ENCODE data around the gene SIX5. TPM values are rescaled to one million over a fixed set of nuclear protein-coding genes. Genes with fewer than 3 reads are reported as not detected.

The SIX5 gene
- total RNA-seq (2022; extraction: Qiagen RNA extraction): 16.8 to 28.2 TPM (median 25.8 TPM) in 5 replicates

GRCh38 chr19:45768984-45769782 lies at the start of gene SIX5:
SIX5 (minus strand) TSS chr19:45769252; CDS start chr19:45768844, 408 bp downstream.

GRCh38 chr19:45814851-45815480 lies 45.9 kb upstream of the SIX5 start, which contains the start of gene RSPH6A:
RSPH6A (minus strand) TSS chr19:45815308; CDS start chr19:45815176, 132 bp downstream.

GRCh38 chr19:45792470-45793177 lies 23.6 kb upstream of the SIX5 start, which contains the start of gene DMWD:
DMWD (minus strand) TSS chr19:45792845; CDS start chr19:45792756, 89 bp downstream.

GRCh38 chr19:45782162-45782691 lies 13.2 kb upstream of the SIX5 start, which contains the start of gene DMPK:
DMPK (minus strand) TSS chr19:45782490; CDS start chr19:45782352, 138 bp downstream.

GRCh38 chr19:45733160-45733810 lies 35.8 kb downstream of the SIX5 start, which contains the start of gene MEIOSIN:
MEIOSIN (plus strand) TSS chr19:45733439; CDS start chr19:45735377, 1,938 bp downstream.

GRCh38 chr19:45730368-45731288 lies 38.4 kb downstream of the SIX5 start, which contains the start of gene FBXO46:
FBXO46 (minus strand) TSS chr19:45730896; CDS start chr19:45713495, 17,401 bp downstream.

Other genes with a start within 250 kb of the SIX5 start
- gene OPA3, start 184.4 kb downstream of the SIX5 start, total RNA-seq (2022; extraction: Qiagen RNA extraction): 11.8 to 20.0 TPM (median 17.5 TPM) in 5 replicates
- 0.19 to 0.79 TPM (median 0.39 TPM) in 5 replicates for gene GPR4, start 167.0 kb downstream of the SIX5 start, total RNA-seq (2022; extraction: Qiagen RNA extraction)
- 18.4 to 27.7 TPM (median 24.5 TPM) in 5 replicates for gene EML2, start 129.9 kb downstream of the SIX5 start, total RNA-seq (2022; extraction: Qiagen RNA extraction)
- gene GIPR, start 101.0 kb downstream of the SIX5 start, total RNA-seq (2022; extraction: Qiagen RNA extraction): 2.0 to 5.1 TPM (median 3.5 TPM) in 5 replicates
- gene SNRPD2, start 77.3 kb downstream of the SIX5 start, total RNA-seq (2022; extraction: Qiagen RNA extraction): 770 to 989 TPM (median 799 TPM) in 5 replicates
- 6.5 to 10.3 TPM (median 9.3 TPM) in 5 replicates for gene QPCTL, start 76.6 kb downstream of the SIX5 start, total RNA-seq (2022; extraction: Qiagen RNA extraction)
- 7.2 to 10.0 TPM (median 9.3 TPM) in 5 replicates for gene FBXO46, start 38.4 kb downstream of the SIX5 start, total RNA-seq (2022; extraction: Qiagen RNA extraction)
- 0.06 to 0.08 TPM (median 0.07 TPM) in 4 of 5 replicates, not detected in the other for gene MEIOSIN, start 35.8 kb downstream of the SIX5 start, total RNA-seq (2022; extraction: Qiagen RNA extraction)
- gene DMPK, start 13.2 kb upstream of the SIX5 start, total RNA-seq (2022; extraction: Qiagen RNA extraction): 32.3 to 55.5 TPM (median 45.8 TPM) in 5 replicates
- 20.2 to 37.2 TPM (median 35.9 TPM) in 5 replicates for gene DMWD, start 23.6 kb upstream of the SIX5 start, total RNA-seq (2022; extraction: Qiagen RNA extraction)
- not detected in 5 replicates for gene RSPH6A, start 46.1 kb upstream of the SIX5 start, total RNA-seq (2022; extraction: Qiagen RNA extraction)
- gene SYMPK, start 93.9 kb upstream of the SIX5 start, total RNA-seq (2022; extraction: Qiagen RNA extraction): 53.1 to 81.3 TPM (median 74.4 TPM) in 5 replicates
- 0.55 to 0.95 TPM (median 0.91 TPM) in 5 replicates for gene FOXA3, start 95.1 kb upstream of the SIX5 start, total RNA-seq (2022; extraction: Qiagen RNA extraction)
- gene IRF2BP1, start 116.9 kb upstream of the SIX5 start, total RNA-seq (2022; extraction: Qiagen RNA extraction): 19.8 to 36.1 TPM (median 34.7 TPM) in 5 replicates
- 5.3 to 10.5 TPM (median 8.7 TPM) in 5 replicates for gene MYPOP, start 133.4 kb upstream of the SIX5 start, total RNA-seq (2022; extraction: Qiagen RNA extraction)
- not detected in 5 replicates for gene NANOS2, start 145.5 kb upstream of the SIX5 start, total RNA-seq (2022; extraction: Qiagen RNA extraction)
- 0.33 to 0.49 TPM (median 0.44 TPM) in 5 replicates for gene NOVA2, start 204.6 kb upstream of the SIX5 start, total RNA-seq (2022; extraction: Qiagen RNA extraction)
- gene CCDC61, start 226.2 kb upstream of the SIX5 start, total RNA-seq (2022; extraction: Qiagen RNA extraction): 3.7 to 6.2 TPM (median 4.5 TPM) in 5 replicates